ENCODE data around the gene HLA-DPB1.

GRCh38 chr6:33076406-33076934 lies 680 bp downstream of the HLA-DPB1 start:
- no peak for TF ChIP-seq CTCF (IDR thresholded peaks at IDR 0.05)
- TF ChIP-seq E2F6 (IDR thresholded peaks at IDR 0.05; ENCODE audit: borderline replicate concordance, low read depth), result no peak
- TF ChIP-seq CHD4 (IDR thresholded peaks at IDR 0.05; ENCODE audit: borderline replicate concordance), result no peak
- TF ChIP-seq POLR2A (IDR thresholded peaks at IDR 0.05; ENCODE audit: low read length), result no peak
- no peak for TF ChIP-seq RNF2 (IDR thresholded peaks at IDR 0.05; ENCODE audit: borderline replicate concordance, low read depth)
- no peak for TF ChIP-seq BHLHE40 (IDR thresholded peaks at IDR 0.05; ENCODE audit: low read depth, low read length)

Measured in A549 (cell line).